ENCODE results near the gene IL21.
"Not testable (repeated sequence)": the region's sequence is repeated elsewhere in the genome, so short reads cannot be mapped to it uniquely, and the experiment has no call there.

Gene IL21

GRCh38 chr4:122577808-122578781 is 42.8 kb downstream of the IL21 start:
- peak; percentile 36 for DNase-seq (ENCODE audit: low read depth, low spot score)

GRCh38 chr4:122577189-122577553 is 43.7 kb downstream of the IL21 start:
- DNase-seq (ENCODE audit: low read depth, low spot score): no peak

DNA sequence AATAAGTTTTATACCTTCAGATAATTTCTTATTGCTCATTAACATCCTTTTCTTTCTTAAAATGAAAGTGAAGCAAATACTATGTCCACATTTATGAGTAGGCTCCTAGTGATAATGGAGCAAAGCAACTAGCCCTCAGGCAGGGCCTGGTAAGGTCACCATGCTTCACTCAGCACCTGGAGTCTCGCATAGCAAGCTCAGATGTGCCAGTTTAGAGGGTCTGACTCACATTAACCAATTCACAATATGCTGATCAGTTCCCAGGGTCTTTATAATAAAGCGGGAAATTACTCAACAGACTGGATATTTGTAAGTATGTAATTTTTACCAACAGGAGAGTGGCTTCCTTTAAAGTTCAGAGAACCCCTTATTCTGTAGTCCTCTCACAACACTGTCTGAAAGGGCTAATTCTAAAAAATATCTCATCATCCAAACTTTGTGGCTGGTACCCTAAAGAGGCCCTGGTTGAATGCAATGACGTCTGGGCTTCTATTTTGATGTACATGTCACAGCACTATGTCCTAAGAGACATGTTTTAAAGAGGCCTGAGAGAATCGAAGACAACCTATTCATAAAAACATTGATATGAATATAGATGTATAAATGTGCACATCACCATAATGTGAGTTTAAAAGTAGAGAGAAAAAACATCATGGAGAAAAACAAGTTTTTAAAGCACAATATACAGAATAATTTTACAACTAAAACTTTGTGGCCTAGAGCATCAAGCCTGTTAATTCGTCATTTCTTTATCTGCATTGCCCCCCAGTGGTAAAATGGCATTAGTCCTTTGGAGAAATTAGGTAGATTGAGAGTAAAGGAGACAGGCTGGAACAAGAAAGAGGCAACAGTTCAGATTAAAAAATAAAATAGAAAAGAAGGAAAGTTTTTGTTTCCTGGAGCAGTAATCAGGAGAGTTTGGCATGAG is 44.3 kb downstream of the IL21 start:
- DNase-seq (ENCODE audit: low read depth, low spot score): no peak

- not testable (repeated sequence) for DNase-seq (ENCODE audit: low read depth, low spot score)
Observed at GRCh38 chr4:122574347-122574746, 46.5 kb downstream of the IL21 start.

- DNase-seq (ENCODE audit: low read depth, low spot score): no peak
Observed at GRCh38 chr4:122562449-122562848, 58.4 kb downstream of the IL21 start.
